Endodermal cell (in vitro differentiated cells): ENCODE measurements around the gene TSEN54. TPM values are rescaled to one million over a fixed set of nuclear protein-coding genes. Genes with fewer than 3 reads are reported as not detected.

ENCODE experiments used
- DNase-seq: peaks from one replicate; pipeline ENCODE4 v3.0.0-alpha.2; 2017
- H3K27ac ChIP-seq: 2 replicates; pipeline ENCODE4 v1.5.1; 2013; ENCODE audit warnings: mild to moderate bottlenecking, low read depth, low read length, moderate library complexity
- H3K27me3 ChIP-seq: 2 replicates; pipeline ENCODE4 v1.6.1; 2013; ENCODE audit warnings: mild to moderate bottlenecking, low read length, moderate library complexity; ENCODE audit not compliant: insufficient read depth, control insufficient read depth, poor library complexity, severe bottlenecking
- H3K36me3 ChIP-seq: 2 replicates; pipeline ENCODE4 v1.7.0; 2013; ENCODE audit warnings: mild to moderate bottlenecking, low read length, moderate library complexity; ENCODE audit not compliant: control insufficient read depth, insufficient read depth
- H3K4me1 ChIP-seq: one replicate; pipeline ENCODE4 v1.7.0; 2013; ENCODE audit warnings: low read length; ENCODE audit not compliant: control insufficient read depth, insufficient read depth
- H3K4me3 ChIP-seq: 2 replicates; pipeline ENCODE4 v1.5.1; 2013; ENCODE audit warnings: mild to moderate bottlenecking, low read length, moderate library complexity
- H3K9ac ChIP-seq: 2 replicates; pipeline ENCODE4 v1.6.1; 2013; ENCODE audit warnings: mild to moderate bottlenecking, low read length, moderate library complexity; ENCODE audit not compliant: poor library complexity, severe bottlenecking; ENCODE audit errors: extremely low read depth
- H3K9me3 ChIP-seq: 2 replicates; pipeline ENCODE4 v1.6.1; 2013; ENCODE audit warnings: mild to moderate bottlenecking, low read length, moderate library complexity; ENCODE audit not compliant: control insufficient read depth
- H3K27ac Mint-ChIP-seq: 2 replicates; pipeline ENCODE4 v1.8.0; 2020; ENCODE audit warnings: mixed read lengths
- H3K27me3 Mint-ChIP-seq: 2 replicates; pipeline ENCODE4 v1.8.0; 2021; ENCODE audit warnings: mild to moderate bottlenecking, mixed read lengths; ENCODE audit not compliant: insufficient read depth
- H3K36me3 Mint-ChIP-seq: 2 replicates; pipeline ENCODE4 v1.8.0; 2020; ENCODE audit warnings: low read depth, mixed read lengths
- H3K4me1 Mint-ChIP-seq: 2 replicates; pipeline ENCODE4 v1.8.0; 2020; ENCODE audit warnings: mixed read lengths
- H3K4me3 Mint-ChIP-seq: 2 replicates; pipeline ENCODE4 v1.8.0; 2020; ENCODE audit warnings: mild to moderate bottlenecking, moderate library complexity, mixed read lengths
- H3K9me3 Mint-ChIP-seq: 2 replicates; pipeline ENCODE4 v1.8.0; 2020; ENCODE audit warnings: mild to moderate bottlenecking, mixed read lengths
- CTCF ChIP-seq: fragments of 200-600 bp; sonication (generic); conservative IDR thresholded peaks from 2 replicates; pipeline ENCODE4 v1.5.0; 2021; ENCODE audit warnings: antibody characterized with exemption, mild to moderate bottlenecking
- WGBS, 2 experiments: methylation state at CpG; one replicate each; pipeline versions ENCODE4 v1.1.5 to v1.1.7; 2013; ENCODE audit warnings: missing lambda C conversion rate in 2 of 2, mixed read lengths in 1 of 2; ENCODE audit not compliant: insufficient coverage in 1 of 2, insufficient read length in 1 of 2; 5-methylcytosine and 5-hydroxymethylcytosine counted together
- total RNA-seq, 2 donors: library from RNA; stranded (reverse); fragmentation: NEBNext Ultra II Directional in 1 of 2; extraction: Animal tissue kit (Norgen Biotek cat#: 25700) in 1 of 2; gene quantifications; 2 replicates in 1 of 2; 3 replicates in 1 of 2; pipeline ENCODE4 v1.2.1, GENCODE V29; 2021

The TSEN54 gene
- total RNA-seq, 2 donors from 2014 or later: 37.7 to 39.1 TPM

DNA sequence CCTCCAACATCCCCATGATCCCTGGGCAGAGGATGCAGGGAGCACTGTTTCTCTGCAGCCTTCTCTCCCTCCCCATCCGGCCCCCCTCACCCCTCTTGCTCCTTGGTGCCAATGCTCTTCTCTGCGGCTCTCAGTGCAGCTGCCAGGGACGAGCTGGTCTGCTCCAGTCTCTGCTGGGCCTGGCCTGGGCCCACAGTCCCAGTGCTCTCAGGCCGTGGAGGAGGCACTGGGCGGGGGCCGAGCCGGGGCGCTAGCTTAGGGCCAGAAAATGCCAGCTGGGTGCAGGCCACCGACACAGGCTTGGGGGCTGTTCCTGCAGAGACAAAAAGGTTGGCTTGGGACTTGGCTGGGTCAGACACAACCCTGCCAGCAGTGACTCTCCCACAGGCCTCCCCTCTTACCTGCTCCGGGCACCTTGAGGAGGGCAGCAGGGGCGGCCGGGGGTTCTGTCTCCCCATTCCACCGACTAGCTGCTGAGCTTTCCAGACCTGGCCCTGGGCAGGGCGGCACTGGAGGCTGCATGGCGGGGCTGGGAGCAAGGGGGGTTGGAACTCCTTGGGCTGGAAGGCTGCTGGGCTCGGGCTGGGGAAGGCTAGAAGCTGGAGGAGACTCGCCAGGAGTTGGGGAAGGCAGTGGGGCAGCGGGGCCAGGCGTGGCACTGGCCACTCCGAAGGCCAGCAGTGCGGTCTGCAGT is 14.8 kb upstream of the TSEN54 start:
- Mint-ChIP-seq H3K4me3 (no peak overlapping the region), H3K27me3 (no peaks in the 10 kb centered on the region), H3K36me3 (peaks cover 16% of the 10 kb centered on the region), H3K9me3 (no peaks in the 10 kb centered on the region), H3K27ac (no peak overlapping the region), H3K4me1 (no peaks in the 10 kb centered on the region)
- H3K27me3 ChIP-seq: no peaks in the 10 kb centered on the region
- 80 to 93% methylated on average over 7 to 21 of the region's 21 CpGs for WGBS, 2 experiments
- no peaks in the 10 kb centered on the region for H3K4me1 ChIP-seq
- H3K9me3 ChIP-seq: no peaks in the 10 kb centered on the region
- TF ChIP-seq CTCF: no peak
- no peak overlapping the region for H3K9ac ChIP-seq
- no peak for DNase-seq
- H3K4me3 ChIP-seq: no peak overlapping the region
- H3K27ac ChIP-seq: no peak overlapping the region
- peaks cover 12% of the 10 kb centered on the region for H3K36me3 ChIP-seq

- H3K27me3 Mint-ChIP-seq: no peaks in the 10 kb centered on the region
- DNase-seq: no peak
- Histone ChIP-seq H3K27ac (no peak overlapping the region), H3K9ac (no peak overlapping the region), H3K4me1 (no peaks in the 10 kb centered on the region), H3K27me3 (no peaks in the 10 kb centered on the region), H3K36me3 (peaks cover 18% of the 10 kb centered on the region), H3K9me3 (no peaks in the 10 kb centered on the region), H3K4me3 (no peak overlapping the region)
- peaks cover 14% of the 10 kb centered on the region for H3K36me3 Mint-ChIP-seq
- 91 to 94% methylated on average over 10 to 40 of the region's 40 CpGs for WGBS, 2 experiments
- H3K4me1 Mint-ChIP-seq: no peaks in the 10 kb centered on the region
- H3K27ac Mint-ChIP-seq: no peak overlapping the region
- H3K4me3 Mint-ChIP-seq: no peak overlapping the region
- TF ChIP-seq CTCF: no peak
- H3K9me3 Mint-ChIP-seq: no peaks in the 10 kb centered on the region
These were observed 14.1 kb upstream of the TSEN54 start for GRCh38 chr17:75502072-75502720.

- no peak for DNase-seq
- no peak overlapping the region for H3K4me3 Mint-ChIP-seq
- TF ChIP-seq CTCF: no peak
- no peak overlapping the region for H3K27ac ChIP-seq
- peaks cover 21% of the 10 kb centered on the region for H3K36me3 ChIP-seq
- peaks cover 11% of the 10 kb centered on the region for H3K36me3 Mint-ChIP-seq
- H3K27ac Mint-ChIP-seq: no peak overlapping the region
- H3K9me3 Mint-ChIP-seq: no peaks in the 10 kb centered on the region
- no peaks in the 10 kb centered on the region for H3K4me1 Mint-ChIP-seq
- H3K9ac ChIP-seq: no peak overlapping the region
- WGBS, 2 experiments: 95 to 98% methylated on average over 15 to 25 of the region's 25 CpGs
- no peaks in the 10 kb centered on the region for H3K27me3 ChIP-seq
- H3K9me3 ChIP-seq: no peaks in the 10 kb centered on the region
- no peak overlapping the region for H3K4me3 ChIP-seq
- H3K27me3 Mint-ChIP-seq: no peaks in the 10 kb centered on the region
- H3K4me1 ChIP-seq: no peaks in the 10 kb centered on the region
These were observed 13.5 kb upstream of the TSEN54 start for GRCh38 chr17:75502721-75503329.
